Esophagus muscularis mucosa (tissue), 4 donors: ENCODE results near the gene SKIL. TPM values are rescaled to one million over a fixed set of nuclear protein-coding genes. Genes with fewer than 3 reads are reported as not detected.

Source experiments
- DNase-seq: peaks from one replicate; pipeline ENCODE4 v3.0.0-alpha.2; 2017; ENCODE audit errors: extremely low spot score
- H3K27ac ChIP-seq, 4 donors: fragments of 200-600 bp; sonication (generic); replicated peaks in 1 of 4; 1 replicate in 3 of 4; 2 replicates in 1 of 4; pipeline ENCODE4 v1.5.1; 2016 to 2019; ENCODE audit warnings: mild to moderate bottlenecking in 1 of 4
- H3K27me3 ChIP-seq, 4 donors: fragments of 200-600 bp; sonication (generic); one replicate each; pipeline versions ENCODE4 v1.5.1 to v1.6.0; 2016 to 2019
- H3K36me3 ChIP-seq, 4 donors: fragments of 200-600 bp; sonication (generic); one replicate each; pipeline ENCODE4 v1.5.1; 2016 to 2019
- H3K4me1 ChIP-seq, 4 donors: fragments of 200-600 bp; sonication (generic); one replicate each; pipeline ENCODE4 v1.5.1; 2016 to 2019
- H3K4me3 ChIP-seq, 4 donors: fragments of 200-600 bp; sonication (generic); 1 replicate in 2 of 4; 2 replicates in 2 of 4; pipeline ENCODE4 v1.5.1; 2016 to 2019; ENCODE audit warnings: mild to moderate bottlenecking in 4 of 4, moderate library complexity in 1 of 4
- H3K9me3 ChIP-seq, 4 donors: fragments of 200-600 bp; sonication (generic); 1 replicate in 3 of 4; 2 replicates in 1 of 4; pipeline ENCODE4 v1.5.1; 2016 to 2019
- EP300 ChIP-seq: sonication (generic); formaldehyde crosslinking; IDR thresholded peaks from one replicate; pipeline ENCODE4 v1.6.1; 2017; ENCODE audit warnings: antibody characterized with exemption
- POLR2A ChIP-seq: fragments of 450-650 bp; IDR thresholded peaks from one replicate; pipeline ENCODE4 v1.6.1; 2017; ENCODE audit warnings: antibody characterized with exemption, moderate library complexity, mild to moderate bottlenecking, low read depth
- POLR2AphosphoS5 ChIP-seq, 2 donors: sonication (generic); formaldehyde crosslinking; IDR thresholded peaks; one replicate each; pipeline ENCODE4 v1.6.1; 2017; ENCODE audit warnings: antibody characterized with exemption in 2 of 2
- WGBS: methylation state at CpG from one replicate; pipeline ENCODE4 v1.1.5; 2018; 5-methylcytosine and 5-hydroxymethylcytosine counted together
- intact Hi-C: fragments of 100-400 bp; cut with DNase I; formaldehyde crosslinking; loops from one replicate; pipeline ENCODE4 v1.15.1; 2023
- total RNA-seq, 4 donors: library from RNA; depleted of rRNA; stranded (reverse); fragments of >200 nt; gene quantifications; one replicate each; pipeline versions ENCODE4 v1.1.0 to v1.2.1, GENCODE V29; 2016
- TF ChIP-seq, protein P1 (sequence below), 3 experiments: fragments of 200-600 bp in 2 of 3; fragments of 450-650 bp in 1 of 3; sonication (generic) in 2 of 3; IDR thresholded peaks; one replicate each; pipeline ENCODE4 v1.5.1; 2017 to 2019; ENCODE audit warnings: antibody characterized with exemption in 3 of 3, mild to moderate bottlenecking in 2 of 3, moderate library complexity in 1 of 3

Gene SKIL
- total RNA-seq, 4 donors from 2014 or later, result 34.7 to 54.4 (median 39.5) TPM

DNA sequence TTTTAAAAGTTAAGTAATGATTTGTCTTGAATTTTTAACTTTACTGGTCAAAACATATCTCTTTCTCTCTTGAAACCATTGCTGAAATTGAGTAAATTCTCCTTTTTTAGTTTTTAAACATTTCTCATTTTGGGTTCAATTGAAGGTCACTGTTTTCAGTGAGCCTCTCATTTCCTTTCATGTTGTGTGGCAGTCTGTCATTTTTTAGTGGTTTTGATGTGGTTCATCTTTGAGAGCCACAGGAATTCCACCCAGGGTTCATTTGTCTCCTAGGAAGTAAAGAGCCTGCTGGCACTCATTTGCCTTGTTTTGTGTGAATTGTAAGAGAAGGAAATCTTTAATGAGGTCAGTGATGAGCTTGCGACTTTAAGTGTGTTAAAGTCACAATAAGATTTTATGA lies 71.5 kb downstream of the SKIL start:
- Histone ChIP-seq H3K4me1 (no peaks in the 10 kb centered on the region), H3K4me3 (no peak overlapping the region), H3K27me3 (peaks cover 0 to 5% (median 0%) of the 10 kb centered on the region in 4 donors), H3K36me3 (no peaks in the 10 kb centered on the region), H3K9me3 (no peaks in the 10 kb centered on the region), H3K27ac (no peak overlapping the region)
- 80% methylated on average over 1 of the region's 1 CpG for WGBS
- DNase-seq, result peak; percentile 3
- TF ChIP-seq POLR2A, result no peak
- TF ChIP-seq EP300, result no peak
- TF ChIP-seq, protein P1, sequence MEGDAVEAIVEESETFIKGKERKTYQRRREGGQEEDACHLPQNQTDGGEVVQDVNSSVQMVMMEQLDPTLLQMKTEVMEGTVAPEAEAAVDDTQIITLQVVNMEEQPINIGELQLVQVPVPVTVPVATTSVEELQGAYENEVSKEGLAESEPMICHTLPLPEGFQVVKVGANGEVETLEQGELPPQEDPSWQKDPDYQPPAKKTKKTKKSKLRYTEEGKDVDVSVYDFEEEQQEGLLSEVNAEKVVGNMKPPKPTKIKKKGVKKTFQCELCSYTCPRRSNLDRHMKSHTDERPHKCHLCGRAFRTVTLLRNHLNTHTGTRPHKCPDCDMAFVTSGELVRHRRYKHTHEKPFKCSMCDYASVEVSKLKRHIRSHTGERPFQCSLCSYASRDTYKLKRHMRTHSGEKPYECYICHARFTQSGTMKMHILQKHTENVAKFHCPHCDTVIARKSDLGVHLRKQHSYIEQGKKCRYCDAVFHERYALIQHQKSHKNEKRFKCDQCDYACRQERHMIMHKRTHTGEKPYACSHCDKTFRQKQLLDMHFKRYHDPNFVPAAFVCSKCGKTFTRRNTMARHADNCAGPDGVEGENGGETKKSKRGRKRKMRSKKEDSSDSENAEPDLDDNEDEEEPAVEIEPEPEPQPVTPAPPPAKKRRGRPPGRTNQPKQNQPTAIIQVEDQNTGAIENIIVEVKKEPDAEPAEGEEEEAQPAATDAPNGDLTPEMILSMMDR (IDR thresholded peaks at IDR 0.05), result no peak
- no peak for TF ChIP-seq POLR2AphosphoS5 (IDR thresholded peaks at IDR 0.05)
- intact Hi-C loops, result no loop called here

DNA sequence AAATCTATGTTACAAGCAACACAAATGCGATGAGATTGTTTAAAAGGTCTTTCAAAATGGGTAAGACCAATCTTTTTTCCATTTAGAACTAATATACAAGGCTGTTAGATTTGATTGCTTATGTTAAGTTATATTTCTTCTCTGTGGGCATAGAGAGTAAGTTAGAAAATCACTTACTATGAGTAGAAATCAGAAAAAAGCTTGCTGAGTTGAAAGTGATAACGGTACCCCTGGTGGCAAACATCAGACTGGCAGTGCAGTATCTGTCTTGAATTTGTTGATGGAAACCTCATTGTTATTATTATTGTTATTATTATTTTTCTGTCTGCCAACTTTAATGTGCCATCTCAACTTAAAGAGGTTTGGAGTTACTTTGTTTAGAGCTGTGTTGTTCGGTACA lies 73.5 kb downstream of the SKIL start:
- no peak overlapping the region for H3K27ac ChIP-seq
- H3K9me3 ChIP-seq, result no peaks in the 10 kb centered on the region
- TF ChIP-seq POLR2AphosphoS5 (IDR thresholded peaks at IDR 0.05) (no peak), POLR2A (no peak), EP300 (no peak)
- TF ChIP-seq, protein P1 (IDR thresholded peaks at IDR 0.05), result no peak
- intact Hi-C loops, result no loop called here
- DNase-seq, result no peak
- H3K4me1 ChIP-seq, result no peaks in the 10 kb centered on the region
- H3K36me3 ChIP-seq, result no peaks in the 10 kb centered on the region
- peaks cover 0 to 5% (median 0%) of the 10 kb centered on the region in 4 donors for H3K27me3 ChIP-seq
- H3K4me3 ChIP-seq, result no peak overlapping the region
- 90% methylated on average over 3 of the region's 3 CpGs for WGBS

DNA sequence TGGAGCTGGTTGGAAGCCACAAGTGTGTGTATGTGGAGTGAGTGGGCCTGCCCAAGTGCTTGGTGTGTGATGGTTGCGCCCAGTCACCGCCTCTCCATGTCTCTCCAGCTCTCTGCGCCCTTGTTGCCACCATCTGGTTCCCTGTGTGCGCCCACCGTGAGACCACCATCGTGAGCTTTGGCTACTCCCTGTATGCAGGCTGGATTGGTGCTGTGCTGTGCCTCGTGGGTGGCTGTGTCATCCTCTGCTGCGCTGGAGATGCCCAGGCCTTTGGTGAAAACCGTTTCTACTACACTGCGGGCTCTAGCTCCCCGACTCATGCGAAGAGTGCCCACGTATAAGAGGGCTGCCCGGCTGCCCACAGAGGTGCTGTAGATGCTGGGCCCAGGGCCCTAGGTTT lies 74.9 kb downstream of the SKIL start:
- DNase-seq, result no peak
- H3K4me3 ChIP-seq, result no peak overlapping the region
- 95% methylated on average over 14 of the region's 14 CpGs for WGBS
- H3K36me3 ChIP-seq, result no peaks in the 10 kb centered on the region
- TF ChIP-seq EP300 (no peak), POLR2A (no peak), POLR2AphosphoS5 (IDR thresholded peaks at IDR 0.05) (no peak)
- TF ChIP-seq, protein P1 (IDR thresholded peaks at IDR 0.05), result no peak
- H3K27ac ChIP-seq, result no peak overlapping the region
- H3K9me3 ChIP-seq, result no peaks in the 10 kb centered on the region
- intact Hi-C loops, result no loop called here
- no peaks in the 10 kb centered on the region for H3K27me3 ChIP-seq
- no peaks in the 10 kb centered on the region for H3K4me1 ChIP-seq

DNA sequence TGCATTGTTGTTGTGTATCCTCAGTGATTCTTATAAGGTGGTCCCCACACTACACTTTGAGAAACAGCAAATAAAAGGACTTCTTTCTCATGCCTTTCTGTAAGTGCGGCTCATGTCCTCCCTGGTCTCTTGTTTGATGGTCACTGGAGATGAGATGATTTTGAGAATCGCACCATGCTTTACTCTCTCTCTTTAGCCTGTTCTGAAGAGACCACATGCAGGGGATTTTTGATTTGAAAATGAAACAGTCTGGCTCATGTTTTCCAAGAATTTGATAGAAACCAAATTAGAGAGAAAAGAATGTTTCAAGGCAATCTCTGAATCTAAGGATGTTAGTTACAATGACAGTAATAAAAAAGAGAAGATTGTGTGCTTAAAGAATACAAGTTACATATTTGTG lies 79.2 kb downstream of the SKIL start:
- intact Hi-C loops, result no loop called here
- no peak overlapping the region for H3K4me3 ChIP-seq
- DNase-seq, result no peak
- H3K9me3 ChIP-seq, result no peaks in the 10 kb centered on the region
- TF ChIP-seq EP300 (no peak), POLR2A (no peak), POLR2AphosphoS5 (IDR thresholded peaks at IDR 0.05) (no peak)
- TF ChIP-seq, protein P1 (IDR thresholded peaks at IDR 0.05), result no peak
- H3K4me1 ChIP-seq, result no peaks in the 10 kb centered on the region
- no peaks in the 10 kb centered on the region for H3K36me3 ChIP-seq
- no peaks in the 10 kb centered on the region for H3K27me3 ChIP-seq
- 89% methylated on average over 2 of the region's 2 CpGs for WGBS
- no peak overlapping the region for H3K27ac ChIP-seq

DNA sequence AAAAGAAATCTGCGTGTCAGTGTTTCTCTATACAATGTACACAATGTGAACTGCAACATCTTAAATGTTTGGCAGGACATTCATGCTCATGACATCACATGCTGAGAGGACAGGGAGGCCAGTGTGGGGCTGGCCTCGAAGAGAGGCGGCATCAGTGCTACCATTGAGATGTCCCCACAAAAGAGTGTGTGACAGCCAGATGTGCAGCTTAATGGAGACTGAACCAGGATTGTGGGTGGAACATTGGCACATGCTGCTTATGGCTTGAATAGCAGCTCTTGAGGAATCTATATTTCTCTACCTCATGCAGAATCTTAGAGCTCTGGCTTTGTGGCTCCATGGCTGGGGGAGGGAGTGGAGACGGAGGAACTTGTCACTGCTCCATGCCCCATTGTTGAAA lies 79.7 kb downstream of the SKIL start:
- Histone ChIP-seq H3K4me1 (no peaks in the 10 kb centered on the region), H3K9me3 (no peaks in the 10 kb centered on the region), H3K27ac (no peak overlapping the region), H3K4me3 (no peak overlapping the region), H3K27me3 (no peaks in the 10 kb centered on the region), H3K36me3 (no peaks in the 10 kb centered on the region)
- 77% methylated on average over 4 of the region's 4 CpGs for WGBS
- intact Hi-C loops, result no loop called here
- TF ChIP-seq, protein P1 (IDR thresholded peaks at IDR 0.05), result no peak
- TF ChIP-seq POLR2A (no peak), POLR2AphosphoS5 (IDR thresholded peaks at IDR 0.05) (no peak), EP300 (no peak)
- DNase-seq, result no peak
